ENCODE measurements around the gene UPB1.

GRCh38 chr22:24495365-24495675 is 188 bp downstream of the UPB1 start:
- TF ChIP-seq, protein P1, sequence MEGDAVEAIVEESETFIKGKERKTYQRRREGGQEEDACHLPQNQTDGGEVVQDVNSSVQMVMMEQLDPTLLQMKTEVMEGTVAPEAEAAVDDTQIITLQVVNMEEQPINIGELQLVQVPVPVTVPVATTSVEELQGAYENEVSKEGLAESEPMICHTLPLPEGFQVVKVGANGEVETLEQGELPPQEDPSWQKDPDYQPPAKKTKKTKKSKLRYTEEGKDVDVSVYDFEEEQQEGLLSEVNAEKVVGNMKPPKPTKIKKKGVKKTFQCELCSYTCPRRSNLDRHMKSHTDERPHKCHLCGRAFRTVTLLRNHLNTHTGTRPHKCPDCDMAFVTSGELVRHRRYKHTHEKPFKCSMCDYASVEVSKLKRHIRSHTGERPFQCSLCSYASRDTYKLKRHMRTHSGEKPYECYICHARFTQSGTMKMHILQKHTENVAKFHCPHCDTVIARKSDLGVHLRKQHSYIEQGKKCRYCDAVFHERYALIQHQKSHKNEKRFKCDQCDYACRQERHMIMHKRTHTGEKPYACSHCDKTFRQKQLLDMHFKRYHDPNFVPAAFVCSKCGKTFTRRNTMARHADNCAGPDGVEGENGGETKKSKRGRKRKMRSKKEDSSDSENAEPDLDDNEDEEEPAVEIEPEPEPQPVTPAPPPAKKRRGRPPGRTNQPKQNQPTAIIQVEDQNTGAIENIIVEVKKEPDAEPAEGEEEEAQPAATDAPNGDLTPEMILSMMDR (IDR thresholded peaks at IDR 0.05) = no peak
- TF ChIP-seq POLR2A (IDR thresholded peaks at IDR 0.05) = no peak
- TF ChIP-seq EP300 (IDR thresholded peaks at IDR 0.05) = no peak
- no peak for TF ChIP-seq POLR2AphosphoS5 (IDR thresholded peaks at IDR 0.05)
